H1 (cell line): ENCODE measurements around the gene NAA16. TPM values are rescaled to one million over a fixed set of nuclear protein-coding genes. Genes with fewer than 3 reads are reported as not detected.

Experiments used
- CTCF ChIA-PET: fragments of 300-600 bp; sonication (Branson Sonifier 250); formaldehyde crosslinking; loops from one replicate; lab custom pipeline; 2021; ENCODE audit not compliant: partially characterized antibody; lab: Charles Lee
- POLR2A ChIA-PET: fragments of 300-600 bp; sonication (Branson Sonifier 250); formaldehyde crosslinking; loops from one replicate; lab custom pipeline; 2021; ENCODE audit warnings: inconsistent platforms; ENCODE audit not compliant: partially characterized antibody; lab: Charles Lee
- DNase-seq, 2 experiments: peaks; one replicate each; pipeline versions ENCODE4 v3.0.0 to v3.0.0-alpha.2; 2010 to 2022; ENCODE audit warnings: low spot score in 2 of 2, low read depth in 1 of 2, mixed read lengths in 1 of 2
- FAIRE-seq: peaks from 2 replicates; lab custom pipeline; 2011; peaks lifted over from hg19 to GRCh38; lab: Jason Lieb, UNC
- H2AFZ ChIP-seq: 2 replicates; pipeline ENCODE4 v1.8.1; 2012; ENCODE audit warnings: low read length, inconsistent platforms
- H2AK5ac ChIP-seq: 2 replicates; pipeline ENCODE4 v1.6.1; 2013; ENCODE audit warnings: low read depth, low read length
- H2BK120ac ChIP-seq: replicated peaks from 2 replicates; pipeline ENCODE3; 2013; ENCODE audit warnings: low read depth, low read length, inconsistent platforms
- H2BK12ac ChIP-seq: 2 replicates; pipeline ENCODE4 v1.6.1; 2013; ENCODE audit warnings: low read depth, low read length
- H2BK15ac ChIP-seq: 2 replicates; pipeline ENCODE4 v1.6.1; 2013; ENCODE audit warnings: low read length
- H2BK20ac ChIP-seq: 2 replicates; pipeline ENCODE4 v1.6.1; 2013; ENCODE audit warnings: low read length
- H2BK5ac ChIP-seq: 2 replicates; pipeline ENCODE4 v1.6.1; 2013; ENCODE audit warnings: low read depth, low read length
- H3K14ac ChIP-seq: 2 replicates; pipeline ENCODE4 v1.6.1; 2013; ENCODE audit warnings: inconsistent platforms; ENCODE audit not compliant: insufficient read length
- H3K18ac ChIP-seq: 2 replicates; pipeline ENCODE4 v1.6.1; 2013; ENCODE audit warnings: low read length; ENCODE audit errors: extremely low read depth
- H3K23ac ChIP-seq: 2 replicates; pipeline ENCODE4 v1.6.1; 2013; ENCODE audit warnings: inconsistent platforms; ENCODE audit not compliant: insufficient read length
- H3K23me2 ChIP-seq: 2 replicates; pipeline ENCODE4 v1.6.1; 2013; ENCODE audit warnings: low read depth, low read length
- H3K27ac ChIP-seq: 2 replicates; pipeline ENCODE4 v1.6.1; 2011; ENCODE audit warnings: low read depth, low read length, inconsistent platforms
- H3K27me3 ChIP-seq, 4 experiments: replicated peaks in 1 of 4; 1 replicate in 1 of 4; 2 replicates in 3 of 4; pipeline versions ENCODE4 v1.6.1 to v1.8.1; 2011 to 2013; ENCODE audit warnings: low read length in 3 of 4, mild to moderate bottlenecking in 3 of 4, inconsistent platforms in 2 of 4, mixed read lengths in 2 of 4, moderate library complexity in 1 of 4; ENCODE audit not compliant: control insufficient read depth in 3 of 4, insufficient read depth in 3 of 4; ENCODE audit errors: extremely low read depth in 1 of 4
- H3K36me3 ChIP-seq, 4 experiments: 2 replicates each; pipeline versions ENCODE4 v1.6.1 to v1.8.1; 2011 to 2013; ENCODE audit warnings: mild to moderate bottlenecking in 4 of 4, low read length in 3 of 4, moderate library complexity in 2 of 4, control low read depth in 1 of 4, inconsistent platforms in 1 of 4; ENCODE audit not compliant: insufficient read depth in 4 of 4, control insufficient read depth in 2 of 4
- H3K4ac ChIP-seq: replicated peaks from 2 replicates; pipeline ENCODE3; 2013; ENCODE audit warnings: low read length, low read depth, mixed read lengths, inconsistent platforms; ENCODE audit not compliant: insufficient read length
- H3K4me1 ChIP-seq, 4 experiments: replicated peaks in 1 of 4; 1 replicate in 1 of 4; 2 replicates in 3 of 4; pipeline versions ENCODE4 v1.6.1 to v1.8.1; 2011 to 2013; ENCODE audit warnings: low read length in 3 of 4, inconsistent platforms in 2 of 4, mixed read lengths in 1 of 4; ENCODE audit not compliant: insufficient read depth in 4 of 4, control insufficient read depth in 3 of 4
- H3K4me2 ChIP-seq, 2 experiments: 2 replicates each; pipeline versions ENCODE4 v1.6.1 to v1.8.1; 2011 to 2013; ENCODE audit warnings: low read depth in 2 of 2, low read length in 2 of 2, control low read depth in 1 of 2, inconsistent platforms in 1 of 2, mild to moderate bottlenecking in 1 of 2; ENCODE audit not compliant: insufficient read depth in 1 of 2
- H3K4me3 ChIP-seq, 4 experiments: fragments of 200-600, 300-600 bp in 1 of 4; sonication (generic), shearing (Covaris generic), sonication (Bioruptor Twin) in 1 of 4; 2 replicates each; pipeline versions ENCODE4 v1.5.1 to v1.8.1; 2011 to 2016; ENCODE audit warnings: low read length in 4 of 4, low read depth in 3 of 4, control low read depth in 2 of 4, inconsistent platforms in 2 of 4, mild to moderate bottlenecking in 2 of 4, mixed read lengths in 1 of 4, moderate library complexity in 1 of 4; ENCODE audit not compliant: insufficient read depth in 2 of 4; ENCODE audit errors: extremely low read depth in 1 of 4
- H3K56ac ChIP-seq: replicated peaks from 2 replicates; pipeline ENCODE3; 2013; ENCODE audit warnings: low read depth, mild to moderate bottlenecking, mixed read lengths, low read length, inconsistent platforms; ENCODE audit not compliant: insufficient read length
- H3K79me1 ChIP-seq: 2 replicates; pipeline ENCODE4 v1.6.1; 2013; ENCODE audit warnings: low read depth, low read length, control low read depth
- H3K79me2 ChIP-seq, 2 experiments: 2 replicates each; pipeline versions ENCODE4 v1.6.1 to v1.8.1; 2012 to 2013; ENCODE audit warnings: low read length in 2 of 2, mild to moderate bottlenecking in 2 of 2, inconsistent platforms in 1 of 2; ENCODE audit not compliant: insufficient read depth in 2 of 2, control insufficient read depth in 1 of 2
- H3K9ac ChIP-seq, 4 experiments: replicated peaks in 1 of 4; 1 replicate in 1 of 4; 2 replicates in 3 of 4; pipeline versions ENCODE4 v1.6.1 to v1.8.1; 2011 to 2013; ENCODE audit warnings: low read depth in 3 of 4, low read length in 3 of 4, control low read depth in 2 of 4, mild to moderate bottlenecking in 2 of 4, moderate library complexity in 2 of 4, inconsistent platforms in 1 of 4; ENCODE audit errors: extremely low read depth in 1 of 4
- H3K9me3 ChIP-seq, 2 experiments: 2 replicates each; pipeline versions ENCODE4 v1.6.1 to v1.8.1; 2012 to 2013; ENCODE audit warnings: mild to moderate bottlenecking in 2 of 2, moderate library complexity in 2 of 2, control low read depth in 1 of 2, inconsistent platforms in 1 of 2, low read depth in 1 of 2, low read length in 1 of 2, mixed read lengths in 1 of 2; ENCODE audit not compliant: insufficient read depth in 2 of 2
- H4K20me1 ChIP-seq, 2 experiments: replicated peaks in 1 of 2; 2 replicates each; pipeline versions ENCODE3 to v1.8.1; 2011 to 2013; ENCODE audit warnings: inconsistent platforms in 2 of 2, low read length in 2 of 2, mild to moderate bottlenecking in 1 of 2; ENCODE audit not compliant: insufficient read depth in 2 of 2, control insufficient read depth in 1 of 2
- H4K5ac ChIP-seq: 2 replicates; pipeline ENCODE4 v1.6.1; 2013; ENCODE audit warnings: low read length, low read depth, mixed read lengths, inconsistent platforms; ENCODE audit not compliant: insufficient read length
- H4K8ac ChIP-seq: 2 replicates; pipeline ENCODE4 v1.8.0; 2013; ENCODE audit warnings: mild to moderate bottlenecking, moderate library complexity, low read length, inconsistent platforms; ENCODE audit not compliant: insufficient read depth; ENCODE audit errors: extremely low read depth
- H4K91ac ChIP-seq: replicated peaks from 2 replicates; pipeline ENCODE3; 2013; ENCODE audit warnings: low read length, mixed read lengths, inconsistent platforms; ENCODE audit not compliant: insufficient read length
- CBX5 ChIP-seq: fragments of 300-800, 300-1000 bp; sonication (generic); IDR thresholded peaks from 2 replicates; pipeline ENCODE4 v1.7.1; 2016; ENCODE audit warnings: antibody characterized with exemption, low read length, low read depth
- CHD1 ChIP-seq: IDR thresholded peaks from 2 replicates; pipeline ENCODE4 v1.6.1; 2012; ENCODE audit warnings: low read depth, low read length, improper control_type of control experiment
- CREB1 ChIP-seq: IDR thresholded peaks from 2 replicates; pipeline ENCODE4 v1.6.1; 2012; ENCODE audit warnings: inconsistent platforms
- EZH2 ChIP-seq: fragments of 200-600 bp; sonication (generic); IDR thresholded peaks from 2 replicates; pipeline ENCODE4 v1.7.1; 2012; ENCODE audit warnings: low read depth, mild to moderate bottlenecking, moderate library complexity, low read length, inconsistent platforms; ENCODE audit not compliant: severe bottlenecking
- JUN ChIP-seq: IDR thresholded peaks from 2 replicates; pipeline ENCODE4 v1.6.1; 2011; ENCODE audit warnings: low read depth, mild to moderate bottlenecking, improper control_type of control experiment, low read length
- KDM1A ChIP-seq: fragments of 200-600, 300-600 bp; sonication (generic); IDR thresholded peaks from 2 replicates; pipeline ENCODE4 v1.7.1; 2016; ENCODE audit warnings: mild to moderate bottlenecking, low read length, borderline replicate concordance
- KDM4A ChIP-seq: IDR thresholded peaks from one replicate; pipeline ENCODE4 v1.7.1; 2012; ENCODE audit warnings: low read depth, mild to moderate bottlenecking, moderate library complexity, low read length, inconsistent platforms; ENCODE audit not compliant: severe bottlenecking
- MAX ChIP-seq: IDR thresholded peaks from 2 replicates; pipeline ENCODE4 v1.6.1; 2012; ENCODE audit warnings: inconsistent platforms
- RNF2 ChIP-seq: fragments of 200-900, 300-1000 bp; sonication (generic); IDR thresholded peaks from 2 replicates; pipeline ENCODE4 v1.7.1; 2016; ENCODE audit warnings: borderline replicate concordance, low read depth, mild to moderate bottlenecking, antibody characterized with exemption, low read length; ENCODE audit not compliant: poor library complexity, severe bottlenecking; ENCODE audit errors: missing control alignments
- SP2 ChIP-seq: IDR thresholded peaks from 2 replicates; pipeline ENCODE4 v1.6.1; 2012; ENCODE audit warnings: mild to moderate bottlenecking, low read length, inconsistent platforms
- SRF ChIP-seq: IDR thresholded peaks from 2 replicates; pipeline ENCODE4 v1.6.1; 2011; ENCODE audit warnings: mild to moderate bottlenecking, low read depth, low read length, moderate library complexity
- TBP ChIP-seq: IDR thresholded peaks from 2 replicates; pipeline ENCODE4 v1.6.1; 2011; ENCODE audit warnings: low read depth, low read length, improper control_type of control experiment
- WGBS, 2 experiments: shearing (Covaris generic) in 1 of 2; methylation state at CpG; one replicate each; pipeline versions ENCODE4 v1.1.6 to v1.1.7; 2013 to 2015; ENCODE audit warnings: low lambda C conversion rate in 2 of 2, mixed read lengths in 2 of 2, inconsistent platforms in 1 of 2, low coverage in 1 of 2, missing lambda C conversion rate in 1 of 2; ENCODE audit not compliant: insufficient replicate concordance in 2 of 2, insufficient coverage in 1 of 2, insufficient read length in 1 of 2; ENCODE audit errors: extremely low coverage in 1 of 2, missing lambda C conversion rate in 1 of 2; 5-methylcytosine and 5-hydroxymethylcytosine counted together
- polyA plus RNA-seq, 7 experiments: library from polyadenylated mRNA; depleted of rRNA in 3 of 7; stranded (reverse) in 5 of 7; unstranded in 2 of 7; fragments of >200 nt in 5 of 7; fragments of 200-250 nt in 2 of 7; gene quantifications; 1 replicate in 5 of 7; 2 replicates in 1 of 7; 4 replicates in 1 of 7; pipeline versions ENCODE4 v1.2.1 to v1.2.3, GENCODE V29; 2011 to 2013; ENCODE audit warnings: missing spikeins in 2 of 7, mixed read lengths in 2 of 7
- total RNA-seq: library from RNA; stranded (reverse); fragmentation: NEBNext Ultra II Directional; extraction: Animal tissue kit (Norgen Biotek cat#: 25700); gene quantifications from 2 replicates; pipeline ENCODE4 v1.2.1, GENCODE V29; 2021

The NAA16 gene
- total and polyA plus RNA-seq, 2 of the 8 experiments (the other 6 are each of a cell fraction or from before 2014, with no cell fraction given) = 11.4 to 40.0 TPM

GRCh38 chr13:41313117-41313516 is 2.0 kb downstream of the NAA16 start:
- Histone ChIP-seq H3K23ac (no peak overlapping the region), H3K4ac (no peak overlapping the region), H3K27me3 (no peaks in the 10 kb centered on the region), H3K56ac (no peak overlapping the region), H2BK5ac (no peak overlapping the region), H3K4me1 (peaks cover 2 to 11% (median 4%) of the 10 kb centered on the region in 4 experiments; a peak in 5 of 7 replicates), H4K20me1 (peaks cover 19 to 25% of the 10 kb centered on the region in 2 experiments), H3K79me2 (peaks cover 33 to 70% of the 10 kb centered on the region in 2 experiments), H2AFZ (no peak overlapping the region), H3K9me3 (no peaks in the 10 kb centered on the region), H2AK5ac (no peak overlapping the region), H4K8ac (no peak overlapping the region), H3K27ac (no peak overlapping the region), H4K91ac (no peak overlapping the region), H4K5ac (no peak overlapping the region), H3K36me3 (peaks cover 0 to 9% (median 0%) of the 10 kb centered on the region in 4 experiments; a peak in 1 of 8 replicates), H3K23me2 (peaks cover 4% of the 10 kb centered on the region; the same call in 1 of the 2 replicates), H2BK12ac (no peak overlapping the region), H3K79me1 (no peaks in the 10 kb centered on the region; the same call in 1 of the 2 replicates), H3K14ac (no peak overlapping the region), H3K4me3 (peak overlapping the region in 3 of 4 experiments; percentile 7 to 92 (median 86); a peak in 5 of 8 replicates), H2BK15ac (no peak overlapping the region), H3K18ac (no peak overlapping the region), H3K4me2 (peak overlapping the region; percentile 61 to 78), H3K9ac (no peak overlapping the region), H2BK120ac (no peak overlapping the region), H2BK20ac (no peak overlapping the region)
- WGBS, 2 experiments = 59% methylated on average over 5 of the region's 5 CpGs; no CpG with 5 or more reads in 1 of the 2 experiments
- ChIA-PET POLR2A (interaction anchor here (0.8 to 1.2 kb wide), 3 partner anchors 26 to 254 kb away, joined by 3 read pairs; no protein-coding TSS in a partner anchor), CTCF (interaction anchor here (1.1 kb wide), 1 partner anchor 209 kb away, joined by 3 read pairs; no protein-coding TSS in a partner anchor)
- FAIRE-seq (no peak), DNase-seq (no peak)
- TF ChIP-seq SRF (no peak), KDM4A (no peak), SP2 (no peak), CHD1 (no peak), EZH2 (no peak), MAX (no peak), JUN (no peak), CBX5 (no peak), RNF2 (no peak), TBP (no peak), KDM1A (no peak), CREB1 (no peak)
